Sigmoid colon (tissue), 4 donors: Measurements from ENCODE around the gene ZBTB2.

ENCODE experiments used
- CTCF ChIP-seq, 4 experiments: fragments of 450-650 bp in 3 of 4; fragments of 200-600 bp in 1 of 4; IDR thresholded peaks; one replicate each; pipeline ENCODE4 v1.5.1; 2016 to 2019; ENCODE audit warnings: antibody characterized with exemption in 4 of 4, mild to moderate bottlenecking in 3 of 4, moderate library complexity in 2 of 4
- EP300 ChIP-seq, 4 donors: sonication (generic); formaldehyde crosslinking; IDR thresholded peaks; one replicate each; pipeline ENCODE4 v1.6.1; 2017; ENCODE audit warnings: antibody characterized with exemption in 4 of 4
- POLR2A ChIP-seq, 2 donors: fragments of 450-650 bp; IDR thresholded peaks; one replicate each; pipeline ENCODE4 v1.6.1; 2016; ENCODE audit warnings: antibody characterized with exemption in 2 of 2, mild to moderate bottlenecking in 2 of 2, moderate library complexity in 2 of 2
- POLR2AphosphoS5 ChIP-seq, 4 donors: sonication (generic); formaldehyde crosslinking; IDR thresholded peaks; one replicate each; pipeline ENCODE4 v1.6.1; 2017; ENCODE audit warnings: antibody characterized with exemption in 4 of 4

- TF ChIP-seq CTCF (IDR thresholded peaks at IDR 0.05) (peak; percentile 98 to 99 (median 98)), EP300 (IDR thresholded peaks at IDR 0.05) (peak in 3 of 4 donors; percentile 39 to 75 (median 71)), POLR2A (IDR thresholded peaks at IDR 0.05) (no peak), POLR2AphosphoS5 (IDR thresholded peaks at IDR 0.05) (peak; percentile 54 to 86 (median 72))
Measured at GRCh38 chr6:151323791-151324487, 67.4 kb downstream of the ZBTB2 start.
